A172 (cell line): ENCODE data around the gene LIME1. TPM values are rescaled to one million over a fixed set of nuclear protein-coding genes. Genes with fewer than 3 reads are reported as not detected.
A peak's percentile ranks its signal among the peaks of the same experiment; 100 is the strongest.

Source experiments
- DNase-seq: peaks from one replicate; pipeline ENCODE4 v3.0.0-alpha.2; 2015; ENCODE audit warnings: low spot score
- total RNA-seq: library from RNA; depleted of rRNA; stranded (reverse); fragments of >200 nt; shearing (Covaris generic); gene quantifications from 2 replicates; pipeline ENCODE4 v1.2.3, GENCODE V29; 2014

The LIME1 gene
- total RNA-seq, 1 experiment from 2014 or later: 53.8 TPM

DNA sequence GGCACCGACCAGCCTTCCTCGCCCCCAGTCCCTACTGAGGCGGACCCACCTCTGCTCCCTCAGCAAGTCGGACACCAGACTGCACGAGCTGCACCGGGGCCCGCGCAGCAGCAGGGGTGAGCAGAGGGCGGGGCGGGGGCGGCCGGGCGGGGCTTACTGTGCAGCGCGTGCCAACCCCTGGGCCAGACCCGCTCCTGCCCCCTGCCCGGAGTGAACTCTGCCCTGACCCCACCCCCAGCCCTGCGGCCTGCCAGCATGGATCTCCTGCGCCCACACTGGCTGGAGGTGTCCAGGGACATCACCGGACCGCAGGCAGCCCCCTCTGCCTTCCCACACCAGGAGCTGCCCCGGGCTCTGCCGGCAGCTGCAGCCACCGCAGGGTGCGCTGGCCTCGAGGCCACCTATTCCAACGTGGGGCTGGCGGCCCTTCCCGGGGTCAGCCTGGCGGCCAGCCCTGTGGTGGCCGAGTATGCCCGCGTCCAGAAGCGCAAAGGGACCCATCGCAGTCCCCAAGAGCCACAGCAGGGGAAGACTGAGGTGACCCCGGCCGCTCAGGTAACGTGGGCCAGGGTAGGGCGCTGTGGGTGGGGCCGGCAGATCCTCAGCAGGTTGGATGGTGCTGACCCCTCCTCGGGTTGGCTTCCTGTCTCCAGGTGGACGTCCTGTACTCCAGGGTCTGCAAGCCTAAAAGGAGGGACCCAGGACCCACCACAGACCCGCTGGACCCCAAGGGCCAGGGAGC is 1.7 kb downstream of the LIME1 start:
- no peak for DNase-seq

GRCh38 chr20:63738687-63739129 is 2.2 kb downstream of the LIME1 start:
- DNase-seq: no peak

DNA sequence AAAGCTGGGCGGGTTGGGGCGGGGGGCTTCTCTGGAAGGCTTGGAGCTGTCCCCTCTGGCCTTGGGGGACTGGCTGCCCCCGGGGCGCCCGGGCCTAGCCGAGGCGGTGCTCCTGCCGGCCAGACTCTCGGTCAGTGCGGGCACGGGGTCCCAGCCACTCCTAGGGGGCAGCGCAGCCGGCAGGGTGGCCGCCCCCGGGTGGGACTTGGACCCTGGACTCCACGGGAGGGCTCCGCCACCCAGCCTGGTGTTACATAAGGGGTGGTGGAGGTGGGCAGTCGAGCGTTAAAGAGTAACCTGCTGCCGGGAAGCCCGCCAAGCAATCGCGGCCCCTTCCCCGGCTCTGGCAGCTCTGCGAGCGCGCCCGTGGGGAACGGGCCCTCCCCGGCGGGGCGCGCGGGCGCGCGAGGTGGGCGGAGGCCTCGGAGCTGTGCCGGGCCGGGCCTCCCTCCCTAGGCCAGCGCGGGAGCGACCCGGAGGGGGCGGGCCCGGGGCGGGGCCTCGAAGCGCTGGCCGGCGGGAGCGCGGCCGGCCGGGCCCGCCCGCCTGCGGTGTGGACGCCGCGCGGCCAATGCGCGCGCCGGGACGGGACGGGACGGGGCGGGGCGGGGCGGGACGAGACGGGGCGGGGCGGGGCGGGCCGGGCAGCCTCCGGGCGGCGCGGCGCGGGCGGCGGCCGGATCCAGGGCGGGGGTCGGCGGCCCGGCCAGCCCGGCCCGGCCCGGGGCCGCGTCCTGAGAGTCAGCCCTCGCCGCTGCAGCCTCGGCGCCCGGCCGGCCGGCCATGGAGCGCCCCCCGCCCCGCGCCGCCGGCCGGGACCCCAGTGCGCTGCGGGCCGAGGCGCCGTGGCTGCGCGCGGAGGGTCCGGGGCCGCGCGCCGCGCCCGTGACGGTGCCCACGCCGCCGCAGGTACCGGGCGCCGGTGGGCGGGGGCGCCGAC is 2.9 kb downstream of the LIME1 start, which contains the start of gene SLC2A4RG:
TSS of gene SLC2A4RG (plus strand) at position 647 of the 940 bp plus-strand sequence. CDS start at position 784, 137 bp downstream.
- DNase-seq: peak; percentile 28

- peak; percentile 20 for DNase-seq
Measured at GRCh38 chr20:63740070-63740626, 3.7 kb downstream of the LIME1 start.

DNA sequence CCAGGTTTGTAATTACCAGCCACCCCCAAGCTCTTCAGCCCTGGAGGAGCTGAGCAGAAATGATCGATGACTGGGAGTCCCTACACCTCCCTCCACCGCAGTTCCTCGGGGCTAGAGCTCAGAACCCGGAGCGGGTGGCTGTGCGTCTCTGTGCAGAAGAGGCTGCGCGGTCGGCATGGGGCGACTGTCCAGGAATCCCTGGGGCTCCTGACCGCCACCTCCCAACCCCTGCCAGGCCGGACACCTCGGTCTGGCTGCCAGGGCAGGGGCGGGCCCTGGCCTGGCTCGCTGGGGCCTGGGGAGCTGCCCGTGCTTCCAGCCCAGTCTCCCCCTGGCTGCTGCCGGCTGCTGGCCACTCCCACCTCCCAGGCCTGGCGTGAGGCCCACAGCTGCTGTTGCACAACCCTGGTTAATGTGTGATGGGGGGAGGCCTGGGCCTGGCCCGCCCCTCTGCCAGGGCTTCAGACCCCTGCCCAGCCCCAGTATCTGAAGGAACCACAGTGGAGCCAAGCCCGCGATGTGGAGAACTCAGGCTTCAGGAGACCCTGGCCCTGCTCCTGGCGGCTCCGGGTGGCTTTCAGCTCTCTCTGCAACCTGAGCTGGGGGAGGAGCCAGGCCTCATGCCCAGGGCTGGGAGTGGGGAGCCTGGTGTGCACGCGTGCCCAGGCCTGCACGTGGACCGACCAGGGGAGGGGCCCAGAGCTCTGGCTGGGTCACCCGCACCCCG is 4.3 kb downstream of the LIME1 start:
- DNase-seq: peak; percentile 77

DNA sequence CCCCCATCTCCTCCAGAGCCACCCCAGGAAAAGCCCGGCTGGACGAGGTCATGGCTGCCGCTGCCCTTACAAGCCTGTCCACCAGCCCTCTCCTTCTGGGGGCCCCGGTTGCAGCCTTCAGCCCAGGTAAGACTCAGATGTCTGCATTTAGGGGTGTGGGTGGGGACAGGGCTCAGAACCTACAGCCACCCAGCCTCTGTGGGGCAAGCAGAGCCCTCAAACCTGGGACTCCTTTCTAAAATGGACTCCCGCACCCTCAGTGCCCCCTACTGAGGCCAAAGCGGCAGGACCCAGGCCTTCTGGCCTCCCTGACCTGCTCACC is 4.9 kb downstream of the LIME1 start:
- no peak for DNase-seq

GRCh38 chr20:63741676-63742380 is 5.4 kb downstream of the LIME1 start:
- DNase-seq: no peak

GRCh38 chr20:63742381-63743024 is 6.0 kb downstream of the LIME1 start:
- DNase-seq: no peak

- DNase-seq: no peak
Measured at GRCh38 chr20:63743210-63743970, 6.9 kb downstream of the LIME1 start.

DNA sequence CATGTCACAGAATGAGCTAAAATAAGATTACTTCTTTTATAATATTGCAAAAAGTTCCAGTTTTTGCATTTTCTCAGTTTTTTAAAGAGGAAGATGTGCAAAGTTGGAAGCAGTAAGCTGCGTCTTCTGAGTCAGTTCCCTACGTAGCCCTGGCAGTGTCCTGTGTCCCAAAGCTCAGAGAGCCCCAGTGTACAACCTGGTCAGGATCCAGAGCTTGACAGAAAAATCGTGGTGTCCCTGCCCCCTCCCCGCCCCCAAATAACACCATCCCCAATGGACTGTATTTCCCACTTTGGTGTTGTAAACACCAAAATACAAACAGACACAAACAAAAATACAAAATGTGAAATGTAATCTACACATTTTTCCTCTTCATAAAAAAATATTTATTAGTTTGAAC is 7.7 kb downstream of the LIME1 start:
- DNase-seq: no peak

DNA sequence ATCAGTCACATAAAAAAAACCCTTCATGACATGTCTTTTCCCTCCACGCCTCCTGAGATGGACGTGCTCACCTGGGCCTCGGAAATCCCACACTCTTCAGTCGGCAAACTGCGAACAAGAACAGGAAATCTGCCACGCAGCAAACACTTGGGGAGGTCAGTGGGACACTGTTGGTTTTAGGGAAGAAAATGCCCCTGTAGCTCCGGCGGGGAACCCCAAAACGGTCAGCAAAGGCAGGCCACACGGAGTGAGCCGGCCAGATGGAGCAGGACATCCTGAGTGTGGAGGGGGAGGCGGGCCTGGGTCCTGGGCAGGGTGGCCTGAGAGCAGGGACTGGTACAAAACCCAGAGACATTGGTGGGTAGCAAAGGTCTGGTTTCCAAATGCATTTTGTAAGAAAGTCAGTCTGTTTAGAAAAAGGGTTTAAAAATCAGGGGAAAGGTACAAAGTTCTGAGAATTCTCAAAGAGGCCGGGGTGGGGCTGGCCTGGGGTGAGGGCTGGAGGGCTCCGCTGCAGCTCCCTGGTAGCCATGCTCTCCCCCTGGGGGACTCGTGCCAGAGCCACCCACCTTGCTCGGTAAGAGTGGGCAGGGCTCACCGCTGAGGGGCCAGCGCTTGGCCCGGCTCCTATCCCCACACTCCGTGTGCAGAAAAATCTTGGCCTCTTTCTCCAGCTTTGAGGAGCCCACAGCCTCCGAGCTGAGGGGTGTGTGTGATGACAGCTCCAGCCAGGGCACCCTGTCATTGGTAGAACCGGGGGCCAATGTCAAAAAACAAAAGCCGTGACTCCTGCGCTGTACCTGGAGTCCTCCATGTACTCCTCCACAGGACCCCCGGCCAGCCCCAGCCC is 8.3 kb downstream of the LIME1 start:
- no peak for DNase-seq

DNA sequence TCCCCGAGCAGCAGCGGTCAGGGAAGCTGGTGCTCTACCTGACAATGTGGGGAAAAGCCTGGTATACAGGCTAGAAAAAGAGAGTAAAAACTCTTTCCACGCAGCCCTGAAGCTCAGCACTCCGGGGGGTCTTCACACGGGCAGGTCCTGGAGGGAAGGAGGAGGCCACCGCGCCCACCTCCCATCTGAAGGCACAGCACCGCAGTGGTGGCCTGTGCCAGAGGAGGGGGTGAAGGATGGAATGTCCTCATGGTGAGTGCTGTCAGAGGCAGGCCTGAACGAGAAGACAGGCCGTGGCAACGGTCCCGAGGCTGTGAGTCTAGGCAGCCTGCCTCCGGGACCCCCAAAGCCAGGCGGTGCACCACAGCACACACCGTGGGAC is 9.0 kb downstream of the LIME1 start:
- DNase-seq: no peak

DNA sequence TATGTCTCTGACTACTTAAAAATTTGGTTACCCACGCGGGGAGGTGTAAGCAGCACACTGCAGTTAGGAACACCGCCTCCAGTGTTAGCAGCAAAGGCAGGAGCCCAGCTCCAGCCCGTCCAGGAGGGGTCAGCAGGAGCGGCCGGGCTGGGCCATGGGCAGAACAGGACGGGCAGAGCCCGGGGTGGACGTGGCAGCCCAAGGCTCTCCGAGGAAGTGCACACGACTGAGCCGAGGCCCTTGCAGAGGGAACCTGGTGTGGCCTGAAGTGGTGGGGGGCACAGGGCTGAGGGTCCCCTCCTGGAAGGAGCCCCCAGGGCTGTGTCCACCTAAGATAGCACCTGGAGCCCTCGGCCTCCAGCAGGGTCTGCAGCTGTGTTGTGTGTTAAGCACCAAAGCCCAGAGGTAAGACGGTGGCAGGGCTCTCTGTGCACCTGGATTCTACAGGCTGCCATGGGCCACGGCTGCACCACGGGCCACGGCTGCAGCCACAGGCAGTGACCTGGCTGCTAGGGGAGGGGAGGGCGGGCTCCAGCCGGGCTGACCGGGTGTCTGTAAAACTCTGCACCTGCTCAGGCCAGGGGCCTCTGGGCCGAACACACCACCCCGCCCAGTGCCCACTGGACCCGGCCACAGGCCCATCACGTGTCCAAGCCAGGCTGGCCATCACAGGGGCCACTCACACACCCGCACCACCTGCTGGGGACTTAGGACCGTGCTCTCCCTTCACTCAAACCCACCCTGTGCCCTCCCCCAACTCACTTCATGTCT is 9.7 kb downstream of the LIME1 start:
- no peak for DNase-seq

DNA sequence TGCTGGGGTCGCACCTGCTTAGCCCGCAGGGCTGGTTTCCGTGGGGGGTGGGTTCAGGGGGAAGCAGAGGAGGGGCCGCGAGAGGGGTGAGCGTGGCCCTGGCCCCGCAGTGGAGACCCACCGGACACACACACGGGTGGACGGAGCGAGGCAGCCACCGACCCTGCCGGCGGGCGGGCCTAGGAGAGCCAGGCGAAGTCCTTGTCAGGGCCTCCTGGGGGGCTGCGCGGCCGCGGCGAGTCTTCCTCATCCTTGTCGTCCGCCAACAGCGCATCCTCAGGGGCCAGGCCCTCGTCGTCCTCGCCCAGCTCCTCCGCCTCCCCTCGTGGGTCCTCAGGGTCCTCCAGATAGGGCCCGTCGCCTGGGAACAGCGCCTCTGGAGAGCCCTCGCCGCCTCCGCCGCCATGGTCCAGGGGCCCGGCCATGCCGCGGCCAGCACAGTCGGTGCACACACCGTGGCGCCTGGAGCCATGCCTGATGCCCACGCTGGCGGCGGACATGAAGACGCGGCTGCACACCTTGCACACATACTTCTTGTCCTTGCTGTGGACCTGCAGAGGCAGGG is 10.4 kb downstream of the LIME1 start:
- no peak for DNase-seq

GRCh38 chr20:63747622-63748069 is 11.2 kb downstream of the LIME1 start:
- no peak for DNase-seq

DNA sequence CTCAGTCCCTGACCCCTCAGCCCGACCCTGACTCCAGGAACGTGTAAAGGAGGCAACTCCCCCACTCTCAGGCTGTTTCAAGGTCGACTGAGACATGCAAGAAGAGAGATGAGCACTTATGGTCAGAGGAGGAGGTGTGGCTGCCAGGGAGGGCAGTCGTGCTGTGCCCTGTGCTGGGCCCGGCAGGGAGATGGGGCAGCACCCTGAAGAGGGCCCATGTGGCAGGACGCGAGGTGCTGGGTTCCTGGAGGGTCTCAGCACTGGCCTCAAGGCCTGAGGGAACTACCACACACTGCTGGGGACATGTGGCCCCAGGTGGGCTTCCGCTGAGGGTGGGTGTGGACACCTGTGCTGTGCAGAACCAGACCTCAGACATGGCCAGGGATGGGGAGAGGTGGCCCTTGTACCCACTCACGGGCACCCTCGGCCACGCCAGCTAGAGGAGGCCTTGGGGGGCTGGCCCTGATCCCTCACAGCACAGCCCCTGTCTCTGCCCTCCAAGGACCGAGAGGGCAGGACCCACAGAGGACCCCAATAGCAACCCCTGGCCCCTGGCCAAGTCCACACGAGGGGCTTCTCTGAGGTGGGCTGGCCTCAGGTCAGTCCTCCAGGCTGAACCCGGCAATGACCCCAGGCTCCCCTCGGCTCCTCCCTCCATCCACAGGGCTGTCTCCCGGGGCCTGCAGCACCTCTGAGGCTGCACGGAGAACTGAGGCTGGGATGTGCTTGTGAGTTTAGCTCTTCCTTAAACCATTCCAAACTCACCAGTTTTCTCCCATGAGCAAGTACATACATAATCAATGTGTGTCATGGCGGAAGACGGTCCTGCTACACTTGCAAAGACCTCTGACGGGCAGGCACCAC is 11.8 kb downstream of the LIME1 start:
- no peak for DNase-seq

GRCh38 chr20:63748934-63749270 is 12.4 kb downstream of the LIME1 start:
- DNase-seq: no peak
